Activated CD8-positive, alpha-beta memory T cell treated with anti-CD3 and anti-CD28 coated beads, Interleukin-2, amount 50 U/mL, for 1 hour (primary cell): ENCODE data around the gene TLE2.
"Not testable (repeated sequence)": the region's sequence is repeated elsewhere in the genome, so short reads cannot be mapped to it uniquely, and the experiment has no call there.

Experiments
- DNase-seq: peaks from one replicate; pipeline ENCODE4 v3.0.0-alpha.2; 2020; ENCODE audit errors: extremely low read depth

The TLE2 gene

GRCh38 chr19:3012621-3013262 is 16.3 kb downstream of the TLE2 start:
- no peak for DNase-seq

GRCh38 chr19:3012059-3012458 is 17.0 kb downstream of the TLE2 start:
- DNase-seq = not testable (repeated sequence)

- DNase-seq = no peak
Measured at GRCh38 chr19:3010871-3011270, 18.2 kb downstream of the TLE2 start.

GRCh38 chr19:3008994-3009393 is 20.1 kb downstream of the TLE2 start:
- no peak for DNase-seq

- no peak for DNase-seq
Measured at GRCh38 chr19:3007975-3008374, 21.1 kb downstream of the TLE2 start.

- no peak for DNase-seq
Measured at GRCh38 chr19:3006075-3006767, 22.9 kb downstream of the TLE2 start.

GRCh38 chr19:3005345-3005744 is 23.7 kb downstream of the TLE2 start:
- DNase-seq = no peak

- DNase-seq = no peak
Measured at GRCh38 chr19:3004522-3004921, 24.6 kb downstream of the TLE2 start.

- DNase-seq = no peak
Measured at GRCh38 chr19:3003046-3003445, 26.0 kb downstream of the TLE2 start.

- DNase-seq = no peak
Measured at GRCh38 chr19:3001235-3001800, 27.8 kb downstream of the TLE2 start.

- DNase-seq = no peak
Measured at GRCh38 chr19:2998642-2999041, 30.4 kb downstream of the TLE2 start.

- no peak for DNase-seq
Measured at GRCh38 chr19:2997720-2998119, 31.4 kb downstream of the TLE2 start.

- DNase-seq = no peak
Measured at GRCh38 chr19:2994588-2995131, 34.4 kb downstream of the TLE2 start.

- no peak for DNase-seq
Measured at GRCh38 chr19:2993579-2993978, 35.5 kb downstream of the TLE2 start.

- DNase-seq = no peak
Measured at GRCh38 chr19:2992958-2993357, 36.1 kb downstream of the TLE2 start.

- DNase-seq = not testable (repeated sequence)
Measured at GRCh38 chr19:2992333-2992732, 36.7 kb downstream of the TLE2 start.

GRCh38 chr19:2989236-2989946 is 39.7 kb downstream of the TLE2 start:
- DNase-seq = no peak

- DNase-seq = no peak
Measured at GRCh38 chr19:2988568-2988967, 40.5 kb downstream of the TLE2 start.

- no peak for DNase-seq
Measured at GRCh38 chr19:2987797-2988196, 41.3 kb downstream of the TLE2 start.

- DNase-seq = no peak
Measured at GRCh38 chr19:2986951-2987524, 42.0 kb downstream of the TLE2 start.

- DNase-seq = no peak
Measured at GRCh38 chr19:2984215-2984528, 44.9 kb downstream of the TLE2 start.
